Measurements from ENCODE around the gene MAD1L1. TPM values are rescaled to one million over a fixed set of nuclear protein-coding genes. Genes with fewer than 3 reads are reported as not detected.

The MAD1L1 gene
- total and polyA plus RNA-seq, 4 donors = 12.8 to 20.7 (median 16.5) TPM

DNA sequence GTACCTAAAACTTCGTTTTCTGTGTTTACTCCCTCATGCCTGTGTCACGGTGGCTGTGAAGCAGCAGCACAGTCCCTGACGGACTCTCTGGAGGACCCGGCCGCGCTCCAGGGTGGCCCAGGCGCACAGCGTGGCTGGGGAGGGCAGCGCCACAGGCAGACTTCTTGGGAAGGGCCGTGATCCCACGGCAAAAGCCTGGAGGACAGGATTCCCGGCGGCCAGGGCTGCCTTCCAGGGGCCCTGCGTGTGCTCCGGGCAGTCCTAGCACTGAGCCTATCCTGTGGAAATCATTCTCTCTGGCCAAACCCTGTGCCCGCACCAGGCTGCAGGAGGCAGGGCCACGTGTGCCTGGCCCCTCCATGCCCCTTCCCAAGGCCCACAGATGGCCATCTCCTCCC is 244.2 kb downstream of the MAD1L1 start:
- H3K4me1 ChIP-seq (ENCODE audit: control insufficient read depth in 4 of 4, insufficient read depth in 4 of 4, low read length in 3 of 4) = peaks cover 0 to 8% (median 4%) of the 10 kb centered on the region in 4 donors
- H3K4me3 ChIP-seq (ENCODE audit: low read depth in 1 of 3, low read length in 3 of 3) = no peak overlapping the region
- WGBS = 96% methylated on average over 17 of the region's 17 CpGs
- H3K36me3 ChIP-seq (ENCODE audit: control insufficient read depth in 4 of 4, insufficient read depth in 3 of 4, low read depth in 1 of 4, low read length in 3 of 4) = peaks cover 0 to 2% (median 0%) of the 10 kb centered on the region in 4 donors
- H3K9ac ChIP-seq (ENCODE audit: low read depth in 1 of 2, low read length in 2 of 2) = no peak overlapping the region
- no peak for DNase-seq (ENCODE audit: low spot score)
- H3K27ac ChIP-seq (ENCODE audit: low read depth in 1 of 2, low read length in 2 of 2) = no peak overlapping the region
- TF ChIP-seq, protein P1, sequence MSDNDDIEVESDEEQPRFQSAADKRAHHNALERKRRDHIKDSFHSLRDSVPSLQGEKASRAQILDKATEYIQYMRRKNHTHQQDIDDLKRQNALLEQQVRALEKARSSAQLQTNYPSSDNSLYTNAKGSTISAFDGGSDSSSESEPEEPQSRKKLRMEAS (IDR thresholded peaks at IDR 0.05) = no peak
- TF ChIP-seq TAF1 (conservative IDR thresholded peaks at IDR 0.05) = no peak
- TF ChIP-seq, protein P2, sequence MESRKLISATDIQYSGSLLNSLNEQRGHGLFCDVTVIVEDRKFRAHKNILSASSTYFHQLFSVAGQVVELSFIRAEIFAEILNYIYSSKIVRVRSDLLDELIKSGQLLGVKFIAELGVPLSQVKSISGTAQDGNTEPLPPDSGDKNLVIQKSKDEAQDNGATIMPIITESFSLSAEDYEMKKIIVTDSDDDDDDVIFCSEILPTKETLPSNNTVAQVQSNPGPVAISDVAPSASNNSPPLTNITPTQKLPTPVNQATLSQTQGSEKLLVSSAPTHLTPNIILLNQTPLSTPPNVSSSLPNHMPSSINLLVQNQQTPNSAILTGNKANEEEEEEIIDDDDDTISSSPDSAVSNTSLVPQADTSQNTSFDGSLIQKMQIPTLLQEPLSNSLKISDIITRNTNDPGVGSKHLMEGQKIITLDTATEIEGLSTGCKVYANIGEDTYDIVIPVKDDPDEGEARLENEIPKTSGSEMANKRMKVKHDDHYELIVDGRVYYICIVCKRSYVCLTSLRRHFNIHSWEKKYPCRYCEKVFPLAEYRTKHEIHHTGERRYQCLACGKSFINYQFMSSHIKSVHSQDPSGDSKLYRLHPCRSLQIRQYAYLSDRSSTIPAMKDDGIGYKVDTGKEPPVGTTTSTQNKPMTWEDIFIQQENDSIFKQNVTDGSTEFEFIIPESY (IDR thresholded peaks at IDR 0.05) = no peak
- TF ChIP-seq EGR1 (IDR thresholded peaks at IDR 0.05; ENCODE audit: low read depth in 2 of 2) = no peak
- TF ChIP-seq RAD21 (IDR thresholded peaks at IDR 0.05) = no peak
- no peak for TF ChIP-seq JUND (IDR thresholded peaks at IDR 0.05)
- TF ChIP-seq FOXA1 (IDR thresholded peaks at IDR 0.05) = no peak
- TF ChIP-seq NR2F2 (IDR thresholded peaks at IDR 0.05) = no peak
- no peak for TF ChIP-seq GABPA (IDR thresholded peaks at IDR 0.05 in 1 of 2, conservative IDR thresholded peaks at IDR 0.05 in 1 of 2)
- no peak for TF ChIP-seq SP1 (IDR thresholded peaks at IDR 0.05)
- TF ChIP-seq, protein P3, sequence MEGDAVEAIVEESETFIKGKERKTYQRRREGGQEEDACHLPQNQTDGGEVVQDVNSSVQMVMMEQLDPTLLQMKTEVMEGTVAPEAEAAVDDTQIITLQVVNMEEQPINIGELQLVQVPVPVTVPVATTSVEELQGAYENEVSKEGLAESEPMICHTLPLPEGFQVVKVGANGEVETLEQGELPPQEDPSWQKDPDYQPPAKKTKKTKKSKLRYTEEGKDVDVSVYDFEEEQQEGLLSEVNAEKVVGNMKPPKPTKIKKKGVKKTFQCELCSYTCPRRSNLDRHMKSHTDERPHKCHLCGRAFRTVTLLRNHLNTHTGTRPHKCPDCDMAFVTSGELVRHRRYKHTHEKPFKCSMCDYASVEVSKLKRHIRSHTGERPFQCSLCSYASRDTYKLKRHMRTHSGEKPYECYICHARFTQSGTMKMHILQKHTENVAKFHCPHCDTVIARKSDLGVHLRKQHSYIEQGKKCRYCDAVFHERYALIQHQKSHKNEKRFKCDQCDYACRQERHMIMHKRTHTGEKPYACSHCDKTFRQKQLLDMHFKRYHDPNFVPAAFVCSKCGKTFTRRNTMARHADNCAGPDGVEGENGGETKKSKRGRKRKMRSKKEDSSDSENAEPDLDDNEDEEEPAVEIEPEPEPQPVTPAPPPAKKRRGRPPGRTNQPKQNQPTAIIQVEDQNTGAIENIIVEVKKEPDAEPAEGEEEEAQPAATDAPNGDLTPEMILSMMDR (IDR thresholded peaks at IDR 0.05; ENCODE audit: low read depth, low read length, missing input control) = no peak
- TF ChIP-seq FOXA2 (IDR thresholded peaks at IDR 0.05) = no peak
- TF ChIP-seq HNF4A (conservative IDR thresholded peaks at IDR 0.05) = no peak
- TF ChIP-seq YY1 (IDR thresholded peaks at IDR 0.05) = no peak
- TF ChIP-seq, protein P4, sequence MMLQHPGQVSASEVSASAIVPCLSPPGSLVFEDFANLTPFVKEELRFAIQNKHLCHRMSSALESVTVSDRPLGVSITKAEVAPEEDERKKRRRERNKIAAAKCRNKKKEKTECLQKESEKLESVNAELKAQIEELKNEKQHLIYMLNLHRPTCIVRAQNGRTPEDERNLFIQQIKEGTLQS (IDR thresholded peaks at IDR 0.05) = no peak
- TF ChIP-seq, protein P5, sequence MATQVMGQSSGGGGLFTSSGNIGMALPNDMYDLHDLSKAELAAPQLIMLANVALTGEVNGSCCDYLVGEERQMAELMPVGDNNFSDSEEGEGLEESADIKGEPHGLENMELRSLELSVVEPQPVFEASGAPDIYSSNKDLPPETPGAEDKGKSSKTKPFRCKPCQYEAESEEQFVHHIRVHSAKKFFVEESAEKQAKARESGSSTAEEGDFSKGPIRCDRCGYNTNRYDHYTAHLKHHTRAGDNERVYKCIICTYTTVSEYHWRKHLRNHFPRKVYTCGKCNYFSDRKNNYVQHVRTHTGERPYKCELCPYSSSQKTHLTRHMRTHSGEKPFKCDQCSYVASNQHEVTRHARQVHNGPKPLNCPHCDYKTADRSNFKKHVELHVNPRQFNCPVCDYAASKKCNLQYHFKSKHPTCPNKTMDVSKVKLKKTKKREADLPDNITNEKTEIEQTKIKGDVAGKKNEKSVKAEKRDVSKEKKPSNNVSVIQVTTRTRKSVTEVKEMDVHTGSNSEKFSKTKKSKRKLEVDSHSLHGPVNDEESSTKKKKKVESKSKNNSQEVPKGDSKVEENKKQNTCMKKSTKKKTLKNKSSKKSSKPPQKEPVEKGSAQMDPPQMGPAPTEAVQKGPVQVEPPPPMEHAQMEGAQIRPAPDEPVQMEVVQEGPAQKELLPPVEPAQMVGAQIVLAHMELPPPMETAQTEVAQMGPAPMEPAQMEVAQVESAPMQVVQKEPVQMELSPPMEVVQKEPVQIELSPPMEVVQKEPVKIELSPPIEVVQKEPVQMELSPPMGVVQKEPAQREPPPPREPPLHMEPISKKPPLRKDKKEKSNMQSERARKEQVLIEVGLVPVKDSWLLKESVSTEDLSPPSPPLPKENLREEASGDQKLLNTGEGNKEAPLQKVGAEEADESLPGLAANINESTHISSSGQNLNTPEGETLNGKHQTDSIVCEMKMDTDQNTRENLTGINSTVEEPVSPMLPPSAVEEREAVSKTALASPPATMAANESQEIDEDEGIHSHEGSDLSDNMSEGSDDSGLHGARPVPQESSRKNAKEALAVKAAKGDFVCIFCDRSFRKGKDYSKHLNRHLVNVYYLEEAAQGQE (IDR thresholded peaks at IDR 0.05) = no peak
- TF ChIP-seq RXRA (IDR thresholded peaks at IDR 0.05) = no peak
- TF ChIP-seq HNF4G (IDR thresholded peaks at IDR 0.05) = no peak
- no peaks in the 10 kb centered on the region for H3K27me3 ChIP-seq (ENCODE audit: control insufficient read depth in 4 of 4, insufficient read depth in 4 of 4, low read length in 3 of 4)
- H3K9me3 ChIP-seq (ENCODE audit: control insufficient read depth in 4 of 4, low read length in 3 of 4) = no peaks in the 10 kb centered on the region
